Activated T-helper 1 cell treated with anti-CD3 and anti-CD28 coated beads, Interleukin-12 subunit alpha, Interleukin-12 subunit beta, Interleukin-2, Interleukin-4 antibody, amounts not matched to agents 30 ng/mL and 10 ng/mL and 1 ng/mL, durations not matched to agents 14 hours and 24 hours and 36 hours (primary cell): Measurements from ENCODE around the gene DYRK3. TPM values are rescaled to one million over a fixed set of nuclear protein-coding genes. Genes with fewer than 3 reads are reported as not detected.

Source experiments
- DNase-seq: peaks from one replicate; pipeline ENCODE4 v3.0.0; 2021; ENCODE audit warnings: low spot score
- H3K27ac Mint-ChIP-seq: one replicate; pipeline ENCODE4 v1.8.0; 2021; ENCODE audit warnings: mild to moderate bottlenecking, mixed read lengths
- H3K27me3 Mint-ChIP-seq: one replicate; pipeline ENCODE4 v1.8.0; 2022; ENCODE audit warnings: mild to moderate bottlenecking, moderate library complexity, mixed read lengths; ENCODE audit not compliant: insufficient read depth
- H3K36me3 Mint-ChIP-seq: one replicate; pipeline ENCODE4 v1.8.0; 2021; ENCODE audit warnings: low read depth, mixed read lengths
- H3K4me1 Mint-ChIP-seq: one replicate; pipeline ENCODE4 v1.8.0; 2021; ENCODE audit warnings: low read depth, mixed read lengths
- H3K4me3 Mint-ChIP-seq: one replicate; pipeline ENCODE4 v1.8.0; 2021; ENCODE audit warnings: mild to moderate bottlenecking, moderate library complexity, mixed read lengths
- H3K9me3 Mint-ChIP-seq: one replicate; pipeline ENCODE4 v1.8.0; 2021; ENCODE audit warnings: mixed read lengths
- intact Hi-C: fragments of 100-400 bp; cut with micrococcal nuclease; formaldehyde crosslinking; loops from one replicate; pipeline ENCODE4 v1.15.1; 2024
- total RNA-seq: library from RNA; stranded (reverse); gene quantifications from 2 replicates; pipeline ENCODE4 v1.2.3, GENCODE V29; 2022

The DYRK3 gene
- total RNA-seq, 1 donor from 2014 or later, result 22.1 TPM

GRCh38 chr1:206693029-206693428 lies 57.7 kb downstream of the DYRK3 start:
- Mint-ChIP-seq H3K27ac (no peak overlapping the region), H3K4me3 (no peak overlapping the region), H3K4me1 (peaks cover 68% of the 10 kb centered on the region), H3K9me3 (no peaks in the 10 kb centered on the region), H3K36me3 (peaks cover 28% of the 10 kb centered on the region), H3K27me3 (no peaks in the 10 kb centered on the region)
- intact Hi-C loops, result no loop called here
- no peak for DNase-seq

DNA sequence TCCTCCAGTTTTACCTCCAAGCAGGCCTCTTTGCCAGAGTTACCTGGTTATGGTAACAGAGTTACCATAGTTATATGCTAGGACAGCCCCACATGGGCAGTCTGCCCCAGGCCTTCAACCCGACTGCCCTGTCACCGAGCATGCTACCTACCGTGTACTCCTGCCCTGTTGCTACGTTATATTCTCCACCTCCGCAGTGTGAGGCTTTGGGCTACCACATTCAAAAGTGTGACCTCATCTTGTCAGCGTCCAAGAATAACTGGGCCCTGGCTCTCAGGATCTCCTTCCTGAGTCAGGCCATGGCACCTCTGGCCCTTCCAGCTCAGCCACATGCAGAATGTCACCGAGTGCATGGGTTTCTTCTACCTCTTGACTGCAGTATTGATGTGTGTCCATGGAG lies 58.3 kb downstream of the DYRK3 start:
- no peaks in the 10 kb centered on the region for H3K27me3 Mint-ChIP-seq

DNA sequence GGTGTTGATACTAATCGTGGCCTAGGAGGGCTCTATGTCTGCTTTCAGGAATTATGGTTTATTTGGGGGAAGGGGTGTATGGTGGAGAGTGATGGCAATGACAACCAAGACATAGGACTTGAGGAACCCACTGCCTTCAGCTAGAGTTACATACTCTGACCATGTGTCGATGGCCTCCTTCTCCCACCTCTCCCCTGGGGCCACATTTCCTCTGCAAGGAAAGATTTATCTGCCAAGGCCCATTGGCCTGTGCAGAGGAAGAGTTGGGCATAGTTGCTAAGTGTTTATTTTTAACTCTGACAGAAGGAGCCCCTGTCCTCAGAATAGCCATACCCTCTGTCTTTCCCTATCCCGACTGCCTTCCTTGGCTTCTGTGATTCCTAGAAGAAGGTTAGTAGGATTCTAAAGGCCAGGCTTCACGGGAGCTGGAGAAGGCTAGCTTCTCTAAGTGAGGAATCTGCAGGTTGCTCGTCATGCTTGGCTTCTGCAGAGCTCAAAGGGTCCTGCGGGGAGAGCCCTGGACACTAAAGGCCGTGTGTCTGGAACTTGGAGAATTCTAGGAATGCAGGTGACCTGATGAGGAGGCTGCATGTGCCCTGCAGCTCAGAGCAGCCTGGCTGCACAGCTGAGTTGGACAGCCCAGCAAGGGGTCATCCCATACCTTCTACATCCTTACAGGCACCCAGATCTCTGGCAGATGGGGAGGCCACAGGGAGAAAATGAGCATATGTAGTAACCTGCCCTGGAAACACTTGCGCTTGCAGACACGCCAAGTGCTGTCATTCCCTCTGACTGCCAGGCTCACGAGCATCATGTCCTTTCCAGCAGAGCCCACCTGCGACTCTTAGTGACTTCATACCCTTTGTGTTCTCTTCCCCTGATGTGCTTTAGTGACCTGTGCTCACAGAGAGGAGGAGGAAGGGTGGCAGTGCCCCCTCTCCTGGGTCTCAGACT lies 59.1 kb downstream of the DYRK3 start:
- Mint-ChIP-seq H3K36me3 (peaks cover 30% of the 10 kb centered on the region), H3K9me3 (no peaks in the 10 kb centered on the region), H3K4me1 (peaks cover 71% of the 10 kb centered on the region), H3K27ac (peak overlapping the region; percentile 37), H3K4me3 (no peak overlapping the region), H3K27me3 (no peaks in the 10 kb centered on the region)
- intact Hi-C loops, result no loop called here
- no peak for DNase-seq

More for the DNA sequence above, 58.3 kb downstream of the DYRK3 start:
- no peak overlapping the region for H3K27ac Mint-ChIP-seq
- H3K4me3 Mint-ChIP-seq, result no peak overlapping the region
- H3K36me3 Mint-ChIP-seq, result peaks cover 28% of the 10 kb centered on the region
- DNase-seq, result no peak
- H3K9me3 Mint-ChIP-seq, result no peaks in the 10 kb centered on the region
- H3K4me1 Mint-ChIP-seq, result peaks cover 69% of the 10 kb centered on the region
- intact Hi-C loops, result no loop called here

DNA sequence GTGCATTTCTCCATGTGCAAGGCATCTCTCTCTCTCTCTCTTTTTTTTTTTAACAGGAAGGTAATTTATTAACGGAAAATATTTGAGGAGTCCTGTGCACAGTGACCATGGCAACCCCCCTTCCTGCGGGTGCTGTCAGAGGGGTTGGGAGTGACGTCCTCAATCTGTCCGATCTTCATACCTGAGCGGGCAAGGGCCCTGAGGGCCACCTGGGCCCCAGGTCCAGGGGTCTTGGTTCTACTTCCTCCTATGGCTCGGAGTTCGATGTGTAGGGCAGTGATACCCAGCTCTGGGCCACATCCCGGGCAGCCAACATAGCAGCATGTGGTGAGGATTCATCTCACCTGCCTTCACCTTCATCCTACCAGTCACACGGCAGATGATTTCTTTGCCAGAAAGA lies 60.4 kb downstream of the DYRK3 start:
- H3K4me1 Mint-ChIP-seq, result peaks cover 72% of the 10 kb centered on the region
- no peak overlapping the region for H3K4me3 Mint-ChIP-seq
- intact Hi-C loops, result no loop called here
- no peaks in the 10 kb centered on the region for H3K27me3 Mint-ChIP-seq
- no peak for DNase-seq
- no peaks in the 10 kb centered on the region for H3K9me3 Mint-ChIP-seq
- peaks cover 30% of the 10 kb centered on the region for H3K36me3 Mint-ChIP-seq
- H3K27ac Mint-ChIP-seq, result no peak overlapping the region

GRCh38 chr1:206696812-206697585 lies 61.7 kb downstream of the DYRK3 start:
- Mint-ChIP-seq H3K27ac (peak overlapping the region; percentile 56), H3K27me3 (no peaks in the 10 kb centered on the region), H3K4me1 (peaks cover 68% of the 10 kb centered on the region), H3K4me3 (no peak overlapping the region), H3K36me3 (peaks cover 31% of the 10 kb centered on the region), H3K9me3 (no peaks in the 10 kb centered on the region)
- intact Hi-C loops, result no loop called here
- no peak for DNase-seq

GRCh38 chr1:206698011-206698410 lies 62.7 kb downstream of the DYRK3 start:
- H3K27me3 Mint-ChIP-seq, result no peaks in the 10 kb centered on the region
- intact Hi-C loops, result loop anchor here (1.0 kb wide), 1 partner anchor 10 kb away; no protein-coding TSS in a partner anchor
- H3K27ac Mint-ChIP-seq, result no peak overlapping the region
- no peak for DNase-seq
- peaks cover 73% of the 10 kb centered on the region for H3K4me1 Mint-ChIP-seq
- no peaks in the 10 kb centered on the region for H3K9me3 Mint-ChIP-seq
- H3K4me3 Mint-ChIP-seq, result no peak overlapping the region
- H3K36me3 Mint-ChIP-seq, result peaks cover 32% of the 10 kb centered on the region

Other genes with a start within 250 kb of the DYRK3 start
- 59.8 and 64.9 TPM in 2 replicates for gene IKBKE, start 165.1 kb upstream of the DYRK3 start, total RNA-seq
- gene RASSF5, start 128.0 kb upstream of the DYRK3 start, total RNA-seq, result 220 and 221 TPM in 2 replicates
- 89.1 and 101 TPM in 2 replicates for gene EIF2D, start 23.1 kb upstream of the DYRK3 start, total RNA-seq
- 117 and 120 TPM in 2 replicates for gene MAPKAPK2, start 49.4 kb downstream of the DYRK3 start, total RNA-seq
- gene IL19, start 135.2 kb downstream of the DYRK3 start, total RNA-seq, result not detected in 2 replicates
- 4.4 and 5.0 TPM in 2 replicates for gene IL10, start 137.0 kb downstream of the DYRK3 start, total RNA-seq
- gene IL20, start 230.1 kb downstream of the DYRK3 start, total RNA-seq, result not detected in 2 replicates